ENCODE measurements around the gene ZW10. TPM values are rescaled to one million over a fixed set of nuclear protein-coding genes. Genes with fewer than 3 reads are reported as not detected.

ZW10 gene
- total RNA-seq, 1 experiment from 2014 or later = 26.0 TPM

DNA sequence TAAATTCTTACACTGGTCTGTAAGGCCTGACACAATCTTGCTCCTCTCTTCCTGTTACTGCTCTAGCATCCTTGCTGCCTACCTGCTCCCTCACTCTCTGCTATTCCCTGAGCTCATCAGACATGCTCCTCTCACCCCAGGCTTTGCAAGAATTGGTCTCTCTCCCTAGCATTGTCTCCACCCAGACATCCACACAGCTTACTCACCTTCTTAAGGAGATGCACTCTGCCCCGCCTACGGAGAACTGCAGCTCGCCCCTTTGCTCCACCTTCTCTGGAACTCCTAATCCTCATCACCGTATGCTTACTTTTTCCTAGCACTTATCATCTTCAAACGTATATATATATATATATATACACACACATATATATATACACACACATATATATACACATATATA, 44.0 kb downstream of the ZW10 start:
- Histone ChIP-seq H3K27ac (ENCODE audit: insufficient read length, low read depth, low read length) (no peak overlapping the region), H3K23me2 (ENCODE audit: insufficient read length, low read depth, low read length, poor library complexity, severe bottlenecking) (no peaks in the 10 kb centered on the region), H3K14ac (ENCODE audit: insufficient read depth, low read length) (no peak overlapping the region), H4K8ac (replicated peaks; ENCODE audit: insufficient read length, low read depth, low read length) (no peak overlapping the region), H4K91ac (ENCODE audit: insufficient read length, low read depth, low read length) (no peak overlapping the region), H3K79me2 (ENCODE audit: insufficient read depth, low read length) (no peaks in the 10 kb centered on the region), H2AK5ac (ENCODE audit: insufficient read length, low read length) (no peak overlapping the region), H3K23ac (ENCODE audit: insufficient read length, low read depth, low read length) (no peak overlapping the region), H2AFZ (ENCODE audit: low read length) (no peak overlapping the region), H2BK12ac (ENCODE audit: insufficient read length, low read depth, low read length) (no peak overlapping the region), H4K20me1 (ENCODE audit: control insufficient read depth, insufficient read depth, insufficient read length) (no peaks in the 10 kb centered on the region), H2BK120ac (ENCODE audit: low read depth, low read length, poor library complexity, severe bottlenecking) (no peak overlapping the region), H3K27me3 (ENCODE audit: insufficient read depth, low read length) (no peaks in the 10 kb centered on the region), H3K4me2 (ENCODE audit: insufficient read depth, insufficient read length, low read length) (no peak overlapping the region), H2BK15ac (ENCODE audit: low read depth, low read length) (no peak overlapping the region), H3K9ac (ENCODE audit: extremely low read depth, insufficient read length, low read length) (no peak overlapping the region), H3K56ac (ENCODE audit: insufficient read length, low read depth, low read length) (no peak overlapping the region), H3K18ac (ENCODE audit: insufficient read length, low read depth, low read length) (no peak overlapping the region), H2BK20ac (ENCODE audit: low read depth, low read length, poor library complexity, severe bottlenecking) (no peak overlapping the region), H3K4me1 (ENCODE audit: insufficient read depth, low read length) (no peaks in the 10 kb centered on the region), H2BK5ac (ENCODE audit: insufficient read length, low read length) (no peak overlapping the region), H3T11ph (ENCODE audit: low read length) (no peak overlapping the region), H3K4ac (ENCODE audit: low read depth, low read length) (no peak overlapping the region), H3K9me3 (ENCODE audit: control insufficient read depth, low read depth, low read length) (no peaks in the 10 kb centered on the region), H3K79me1 (ENCODE audit: insufficient read depth, low read depth, low read length, poor library complexity, severe bottlenecking) (no peaks in the 10 kb centered on the region), H4K5ac (ENCODE audit: insufficient read length, low read depth, low read length) (no peak overlapping the region)
- 100% methylated on average over 1 of the region's 5 CpGs for WGBS (ENCODE audit: extremely low coverage, insufficient read length, low lambda C conversion rate)
- no peaks in the 10 kb centered on the region for H3K27me3 Mint-ChIP-seq (ENCODE audit: low read depth)
- peaks cover 0 to 4% of the 10 kb centered on the region in 2 experiments; a peak in 3 of 4 replicates for H3K4me1 Mint-ChIP-seq
- no peak for TF ChIP-seq CTCF (conservative IDR thresholded peaks at IDR 0.05)
- H3K36me3 Mint-ChIP-seq (ENCODE audit: insufficient read depth in 1 of 3, low read depth in 3 of 3) = peaks cover 0 to 18% (median 7%) of the 10 kb centered on the region in 3 experiments; a peak in 6 of 7 replicates
- no peak for DNase-seq
- no peak overlapping the region for H3K4me3 Mint-ChIP-seq
- H3K27ac Mint-ChIP-seq = no peak overlapping the region
- no peaks in the 10 kb centered on the region for H3K9me3 Mint-ChIP-seq
